GM13977 (cell line): Measurements from ENCODE around the gene GUK1.
"Not testable (repeated sequence)": the region's sequence is repeated elsewhere in the genome, so short reads cannot be mapped to it uniquely, and the experiment has no call there.

ENCODE experiments used
- DNase-seq: peaks from one replicate; pipeline ENCODE4 v3.0.0; 2012; ENCODE audit warnings: low spot score
- CTCF ChIP-seq: IDR thresholded peaks from 2 replicates; pipeline ENCODE4 v1.5.1; 2012; ENCODE audit warnings: mild to moderate bottlenecking, control low read depth; ENCODE audit not compliant: insufficient read depth; ENCODE audit errors: extremely low read depth, missing control alignments
- in situ Hi-C: fragments of 300-500 bp; cut with MboI; formaldehyde crosslinking; loops from one replicate; pipeline ENCODE4 v1.12.0; 2022; ENCODE audit warnings: low sequenced_read_pairs, low pct_unique_long_range_greater_than_20kb, mixed read lengths, inconsistent platforms; ENCODE audit not compliant: unreplicated experiment

The GUK1 gene

GRCh38 chr1:228109073-228109961, 30.8 kb upstream of the GUK1 start, which contains the start of gene MRPL55:
Gene MRPL55 (minus strand): TSS chr1:228109299. CDS start chr1:228108260, 1,039 bp downstream.
- TF ChIP-seq CTCF: peak; percentile 4
- peak; percentile 97 for DNase-seq
- in situ Hi-C loops: no loop called here

- DNase-seq: peak; percentile 13
- in situ Hi-C loops: no loop called here
Measured at GRCh38 chr1:228109962-228110488, 30.1 kb upstream of the GUK1 start.

GRCh38 chr1:228110556-228110955, 29.5 kb upstream of the GUK1 start:
- TF ChIP-seq CTCF: no peak
- DNase-seq: no peak
- in situ Hi-C loops: no loop called here

More at GRCh38 chr1:228109962-228110488, 30.1 kb upstream of the GUK1 start:
- no peak for TF ChIP-seq CTCF

GRCh38 chr1:228111315-228111714, 28.8 kb upstream of the GUK1 start:
- DNase-seq, in situ Hi-C loops: not testable (repeated sequence)

- no peak for DNase-seq
- in situ Hi-C loops: no loop called here
- TF ChIP-seq CTCF: no peak
Measured at GRCh38 chr1:228112167-228112566, 27.9 kb upstream of the GUK1 start.

- no peak for TF ChIP-seq CTCF
- DNase-seq: no peak
- in situ Hi-C loops: no loop called here
Measured at GRCh38 chr1:228112617-228113016, 27.5 kb upstream of the GUK1 start.

- DNase-seq: no peak
- TF ChIP-seq CTCF: no peak
- in situ Hi-C loops: no loop called here
Measured at GRCh38 chr1:228114827-228115226, 25.3 kb upstream of the GUK1 start.
